ENCODE measurements around the gene WNT6. TPM values are rescaled to one million over a fixed set of nuclear protein-coding genes. Genes with fewer than 3 reads are reported as not detected.

WNT6 gene
- total and polyA plus RNA-seq, 4 donors: 1.6 to 9.7 (median 4.1) TPM

DNA sequence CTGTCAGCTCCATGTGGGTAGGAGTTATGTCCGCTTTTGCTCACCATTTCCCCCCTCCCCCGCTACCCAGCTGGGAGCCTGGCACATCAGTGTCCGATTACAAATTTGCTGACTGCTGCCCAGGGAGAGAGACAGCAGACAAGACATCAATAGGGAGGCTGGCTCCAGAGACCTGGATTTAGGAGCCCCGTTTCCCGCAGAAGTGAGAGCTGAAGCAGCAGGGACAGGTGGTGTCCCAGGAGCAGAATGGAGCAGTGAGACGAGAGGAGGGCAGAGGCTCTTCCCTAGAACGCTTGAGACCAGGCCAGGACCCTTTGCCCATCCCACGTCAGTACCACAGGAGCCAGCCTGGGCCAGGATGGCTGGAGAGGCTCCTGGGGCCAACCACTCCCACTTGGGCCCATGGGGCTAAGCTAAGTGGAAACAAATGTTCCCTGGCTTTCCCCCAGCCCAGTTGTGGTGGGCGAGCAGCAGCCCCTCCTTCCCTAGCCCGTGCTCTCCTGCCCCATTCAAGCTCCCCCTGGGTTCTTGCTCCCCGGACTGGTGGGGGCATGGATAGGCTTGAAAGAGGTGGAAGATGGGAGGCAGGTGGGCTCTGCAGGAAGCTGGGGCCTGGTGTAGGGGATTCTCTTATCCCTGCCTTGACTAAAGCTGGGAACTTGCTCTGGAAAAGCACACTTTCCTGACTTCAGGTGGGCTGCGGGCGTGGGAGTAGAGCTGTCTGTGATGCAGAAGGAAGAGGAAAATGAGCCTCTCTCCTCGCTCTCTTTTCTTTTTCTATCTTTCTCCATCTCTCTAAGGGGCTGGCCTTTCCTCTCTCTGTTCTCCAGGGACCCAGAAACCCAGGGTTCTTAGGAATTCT, 4.1 kb upstream of the WNT6 start:
- H3K27me3 ChIP-seq (ENCODE audit: control insufficient read depth, insufficient read depth, low read length): peaks cover 91% of the 10 kb centered on the region
- WGBS (ENCODE audit: insufficient coverage): 19% methylated on average over 9 of the region's 14 CpGs

GRCh38 chr2:218856167-218856895, 3.3 kb upstream of the WNT6 start:
- Histone ChIP-seq H3K4me3 (ENCODE audit: low read depth, low read length) (no peak overlapping the region), H3K4me1 (ENCODE audit: control insufficient read depth, insufficient read depth, low read length) (peaks cover 36% of the 10 kb centered on the region), H3K9me3 (ENCODE audit: control insufficient read depth, insufficient read depth, low read length) (no peaks in the 10 kb centered on the region), H3K27me3 (ENCODE audit: control insufficient read depth, insufficient read depth, low read length) (peaks cover 92% of the 10 kb centered on the region), H3K27ac (ENCODE audit: low read depth, low read length) (no peak overlapping the region), H3K36me3 (ENCODE audit: control insufficient read depth, insufficient read depth, low read length) (no peaks in the 10 kb centered on the region)
- 20% methylated on average over 8 of the region's 12 CpGs for WGBS (ENCODE audit: insufficient coverage)
- DNase-seq (ENCODE audit: low read depth in 4 of 6, low spot score in 6 of 6): no peak

More for the DNA sequence above, 4.1 kb upstream of the WNT6 start:
- Histone ChIP-seq H3K4me3 (ENCODE audit: low read depth, low read length) (no peak overlapping the region), H3K36me3 (ENCODE audit: control insufficient read depth, insufficient read depth, low read length) (no peaks in the 10 kb centered on the region), H3K9me3 (ENCODE audit: control insufficient read depth, insufficient read depth, low read length) (no peaks in the 10 kb centered on the region), H3K27ac (ENCODE audit: low read depth, low read length) (no peak overlapping the region), H3K4me1 (ENCODE audit: control insufficient read depth, insufficient read depth, low read length) (peaks cover 29% of the 10 kb centered on the region)
- no peak for DNase-seq (ENCODE audit: low read depth in 4 of 6, low spot score in 6 of 6)

DNA sequence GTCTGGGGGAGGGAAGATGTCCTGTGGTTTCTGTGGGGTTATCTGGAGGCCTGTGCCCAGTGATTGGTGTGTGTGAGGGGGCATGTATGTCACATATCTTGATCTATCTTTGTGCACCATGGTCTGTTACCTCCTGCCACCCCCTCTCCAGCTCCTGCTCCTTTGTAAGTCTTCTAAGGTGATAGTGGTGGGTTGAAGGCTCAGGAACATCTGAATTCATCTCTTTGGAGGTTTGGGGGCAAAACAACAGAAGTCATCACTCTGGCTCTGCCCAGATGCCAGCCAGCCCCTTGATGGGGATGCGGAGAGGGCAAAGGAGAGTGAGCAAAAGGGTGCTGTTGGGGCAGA, 2.7 kb upstream of the WNT6 start:
- Histone ChIP-seq H3K36me3 (ENCODE audit: control insufficient read depth, insufficient read depth, low read length) (no peaks in the 10 kb centered on the region), H3K4me1 (ENCODE audit: control insufficient read depth, insufficient read depth, low read length) (peaks cover 36% of the 10 kb centered on the region), H3K4me3 (ENCODE audit: low read depth, low read length) (no peak overlapping the region), H3K27me3 (ENCODE audit: control insufficient read depth, insufficient read depth, low read length) (peaks cover 96% of the 10 kb centered on the region), H3K9me3 (ENCODE audit: control insufficient read depth, insufficient read depth, low read length) (no peaks in the 10 kb centered on the region), H3K27ac (ENCODE audit: low read depth, low read length) (no peak overlapping the region)
- no peak for DNase-seq (ENCODE audit: low read depth in 4 of 6, low spot score in 6 of 6)
- WGBS (ENCODE audit: insufficient coverage): 29% methylated on average over 1 of the region's 1 CpG

- DNase-seq (ENCODE audit: low read depth in 4 of 6, low spot score in 6 of 6): peak in 1 of 6 donors; percentile 64
- no peak overlapping the region for H3K27ac ChIP-seq (ENCODE audit: low read depth, low read length)
- no peaks in the 10 kb centered on the region for H3K9me3 ChIP-seq (ENCODE audit: control insufficient read depth, insufficient read depth, low read length)
- no peak overlapping the region for H3K4me3 ChIP-seq (ENCODE audit: low read depth, low read length)
- 8% methylated on average over 2 of the region's 10 CpGs for WGBS (ENCODE audit: insufficient coverage)
- no peaks in the 10 kb centered on the region for H3K36me3 ChIP-seq (ENCODE audit: control insufficient read depth, insufficient read depth, low read length)
- H3K27me3 ChIP-seq (ENCODE audit: control insufficient read depth, insufficient read depth, low read length): peaks cover 94% of the 10 kb centered on the region
- H3K4me1 ChIP-seq (ENCODE audit: control insufficient read depth, insufficient read depth, low read length): peaks cover 36% of the 10 kb centered on the region
These were observed 2.1 kb upstream of the WNT6 start for GRCh38 chr2:218857371-218858137.

GRCh38 chr2:218858138-218858445, 1.5 kb upstream of the WNT6 start:
- DNase-seq (ENCODE audit: low read depth in 4 of 6, low spot score in 6 of 6): no peak
- 10% methylated on average over 1 of the region's 1 CpG for WGBS (ENCODE audit: insufficient coverage)
- H3K4me3 ChIP-seq (ENCODE audit: low read depth, low read length): no peak overlapping the region
- H3K27ac ChIP-seq (ENCODE audit: low read depth, low read length): no peak overlapping the region
- H3K9me3 ChIP-seq (ENCODE audit: control insufficient read depth, insufficient read depth, low read length): no peaks in the 10 kb centered on the region
- H3K36me3 ChIP-seq (ENCODE audit: control insufficient read depth, insufficient read depth, low read length): no peaks in the 10 kb centered on the region
- peaks cover 34% of the 10 kb centered on the region for H3K4me1 ChIP-seq (ENCODE audit: control insufficient read depth, insufficient read depth, low read length)
- H3K27me3 ChIP-seq (ENCODE audit: control insufficient read depth, insufficient read depth, low read length): peaks cover 92% of the 10 kb centered on the region

GRCh38 chr2:218858671-218859555, 692 bp upstream of the WNT6 start:
- Histone ChIP-seq H3K27me3 (ENCODE audit: control insufficient read depth, insufficient read depth, low read length) (peaks cover 87% of the 10 kb centered on the region), H3K36me3 (ENCODE audit: control insufficient read depth, insufficient read depth, low read length) (no peaks in the 10 kb centered on the region), H3K9me3 (ENCODE audit: control insufficient read depth, insufficient read depth, low read length) (no peaks in the 10 kb centered on the region), H3K4me1 (ENCODE audit: control insufficient read depth, insufficient read depth, low read length) (peaks cover 31% of the 10 kb centered on the region), H3K27ac (ENCODE audit: low read depth, low read length) (no peak overlapping the region), H3K4me3 (ENCODE audit: low read depth, low read length) (peak overlapping the region; percentile 21)
- WGBS (ENCODE audit: insufficient coverage): 0% methylated on average over 38 of the region's 51 CpGs
- no peak for DNase-seq (ENCODE audit: low read depth in 4 of 6, low spot score in 6 of 6)

DNA sequence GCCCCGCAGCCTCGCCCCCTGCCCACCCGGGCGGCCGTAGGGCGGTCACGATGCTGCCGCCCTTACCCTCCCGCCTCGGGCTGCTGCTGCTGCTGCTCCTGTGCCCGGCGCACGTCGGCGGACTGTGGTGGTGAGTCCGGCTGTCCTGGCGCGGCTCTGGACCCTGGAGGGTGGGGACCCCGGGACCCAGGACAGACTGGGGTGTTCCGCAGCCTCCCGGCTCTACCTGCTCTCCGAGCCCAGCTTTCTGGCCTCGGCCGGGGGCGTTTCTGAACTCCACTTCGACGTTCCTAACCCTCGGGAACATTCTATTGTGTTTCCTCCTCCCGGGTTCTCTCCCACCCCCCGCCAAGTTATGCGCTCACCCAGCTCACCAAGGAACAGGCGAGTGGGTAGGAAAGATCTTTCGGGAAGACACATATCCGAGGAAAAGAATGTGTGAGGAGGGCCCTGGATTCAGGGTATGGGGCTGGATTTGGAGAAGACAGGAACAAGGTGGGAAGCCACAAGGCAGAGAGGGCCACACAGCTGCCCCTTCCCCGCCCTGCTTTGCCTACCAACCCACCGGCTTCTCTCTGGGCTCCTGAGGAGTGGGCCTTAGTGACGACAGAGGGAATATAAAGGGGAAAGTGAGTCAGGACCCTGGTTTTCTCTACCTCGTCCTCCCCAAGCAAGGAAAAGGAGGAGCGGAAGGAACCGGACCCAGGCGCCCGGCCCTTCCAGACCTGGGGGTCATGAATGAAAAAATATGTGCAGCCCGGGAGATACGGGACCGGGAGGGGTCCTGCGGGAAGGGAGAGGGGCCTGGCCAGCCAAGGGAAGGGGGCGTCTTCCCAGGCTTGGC, 605 bp downstream of the WNT6 start:
- H3K27me3 ChIP-seq (ENCODE audit: control insufficient read depth, insufficient read depth, low read length): peaks cover 75% of the 10 kb centered on the region
- DNase-seq (ENCODE audit: low read depth in 4 of 6, low spot score in 6 of 6): no peak

GRCh38 chr2:218860950-218861381, 1.4 kb downstream of the WNT6 start:
- Histone ChIP-seq H3K27ac (ENCODE audit: low read depth, low read length) (no peak overlapping the region), H3K4me1 (ENCODE audit: control insufficient read depth, insufficient read depth, low read length) (peaks cover 40% of the 10 kb centered on the region), H3K27me3 (ENCODE audit: control insufficient read depth, insufficient read depth, low read length) (peaks cover 67% of the 10 kb centered on the region), H3K36me3 (ENCODE audit: control insufficient read depth, insufficient read depth, low read length) (no peaks in the 10 kb centered on the region), H3K4me3 (ENCODE audit: low read depth, low read length) (peak overlapping the region; percentile 37), H3K9me3 (ENCODE audit: control insufficient read depth, insufficient read depth, low read length) (no peaks in the 10 kb centered on the region)
- 0% methylated on average over 17 of the region's 21 CpGs for WGBS (ENCODE audit: insufficient coverage)
- peak in 5 of 6 donors; percentile 59 to 96 (median 73) for DNase-seq (ENCODE audit: low read depth in 4 of 6, low spot score in 6 of 6)

More for the DNA sequence above, 605 bp downstream of the WNT6 start:
- 1% methylated on average over 39 of the region's 47 CpGs for WGBS (ENCODE audit: insufficient coverage)
- H3K4me1 ChIP-seq (ENCODE audit: control insufficient read depth, insufficient read depth, low read length): peaks cover 36% of the 10 kb centered on the region
- H3K36me3 ChIP-seq (ENCODE audit: control insufficient read depth, insufficient read depth, low read length): no peaks in the 10 kb centered on the region
- peak overlapping the region; percentile 37 for H3K4me3 ChIP-seq (ENCODE audit: low read depth, low read length)
- no peaks in the 10 kb centered on the region for H3K9me3 ChIP-seq (ENCODE audit: control insufficient read depth, insufficient read depth, low read length)
- H3K27ac ChIP-seq (ENCODE audit: low read depth, low read length): no peak overlapping the region

Data from spinal cord (tissue), 10 donors.